ENCODE results near the gene TMEM252. TPM values are rescaled to one million over a fixed set of nuclear protein-coding genes. Genes with fewer than 3 reads are reported as not detected.
A peak's percentile ranks its signal among the peaks of the same experiment; 100 is the strongest.

TMEM252 gene
- total and polyA plus RNA-seq, 8 donors, result not detected

- H3K9me3 ChIP-seq, result no peaks in the 10 kb centered on the region
- no peak for TF ChIP-seq CTCF (IDR thresholded peaks at IDR 0.05)
- no peak for TF ChIP-seq POLR2A (IDR thresholded peaks at IDR 0.05)
- no peak for TF ChIP-seq POLR2AphosphoS5 (IDR thresholded peaks at IDR 0.05)
- H3K27me3 ChIP-seq, result no peaks in the 10 kb centered on the region
- no peak for DNase-seq
- intact Hi-C loops (cut with DNase I; ENCODE audit: low total_unique reads), result no loop called here
- H3K4me1 ChIP-seq, result peaks cover 13 to 43% (median 17%) of the 10 kb centered on the region in 4 donors
- H3K4me3 ChIP-seq, result no peak overlapping the region
- no peaks in the 10 kb centered on the region for H3K36me3 ChIP-seq
- H3K27ac ChIP-seq, result no peak overlapping the region
- 61 to 100% (median 75%) methylated on average over 1 of the region's 1 CpG for WGBS, 5 donors
Observed at GRCh38 chr9:68555437-68556150, 14.9 kb upstream of the TMEM252 start.

GRCh38 chr9:68552700-68553476, 12.2 kb upstream of the TMEM252 start:
- intact Hi-C loops (cut with DNase I; ENCODE audit: low total_unique reads), result no loop called here
- TF ChIP-seq POLR2AphosphoS5 (IDR thresholded peaks at IDR 0.05) (peak in 2 of 3 donors; percentile 2 to 61), EP300 (IDR thresholded peaks at IDR 0.05) (no peak)
- Histone ChIP-seq H3K9me3 (no peaks in the 10 kb centered on the region), H3K27ac (peak overlapping the region in 2 of 5 donors; percentile 16 to 38), H3K27me3 (no peaks in the 10 kb centered on the region), H3K36me3 (no peaks in the 10 kb centered on the region), H3K4me1 (peaks cover 5 to 31% (median 9%) of the 10 kb centered on the region in 4 donors), H3K4me3 (no peak overlapping the region)
- 44 to 65% (median 58%) methylated on average over 3 of the region's 3 CpGs for WGBS, 5 donors
- no peak for DNase-seq

DNA sequence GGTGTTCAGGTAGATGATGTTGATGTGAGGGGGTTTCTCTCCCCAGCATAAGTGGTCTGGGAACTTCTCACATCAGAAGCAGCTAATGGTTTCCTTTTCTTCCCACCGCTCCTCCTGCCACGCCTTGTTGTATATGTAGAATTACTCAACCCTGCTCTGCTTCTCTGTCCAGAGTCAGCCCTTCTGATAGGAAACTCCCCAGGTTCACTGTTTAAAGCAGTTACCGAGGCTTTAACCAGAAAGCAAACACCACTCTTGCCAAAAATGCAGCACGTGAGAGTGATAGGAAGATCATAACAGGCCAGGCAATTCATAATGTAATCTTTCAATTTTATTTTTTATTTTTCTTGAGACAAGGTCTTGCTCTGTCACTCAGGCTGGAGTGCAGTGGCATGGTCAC, 10.5 kb upstream of the TMEM252 start:
- H3K27me3 ChIP-seq, result no peaks in the 10 kb centered on the region
- TF ChIP-seq POLR2A (IDR thresholded peaks at IDR 0.05), result no peak
- peak in 2 of 3 donors; percentile 54 to 75 for TF ChIP-seq POLR2AphosphoS5 (IDR thresholded peaks at IDR 0.05)
- TF ChIP-seq EP300 (IDR thresholded peaks at IDR 0.05), result no peak
- intact Hi-C loops (cut with DNase I; ENCODE audit: low total_unique reads), result no loop called here
- H3K4me3 ChIP-seq, result no peak overlapping the region
- WGBS, 5 donors, result 23 to 44% (median 27%) methylated on average over 4 of the region's 4 CpGs
- no peaks in the 10 kb centered on the region for H3K9me3 ChIP-seq
- peak overlapping the region; percentile 24 to 70 (median 57) for H3K27ac ChIP-seq
- H3K4me1 ChIP-seq, result peaks cover 5 to 42% (median 13%) of the 10 kb centered on the region in 4 donors
- DNase-seq, result peak; percentile 66 to 79
- H3K36me3 ChIP-seq, result no peaks in the 10 kb centered on the region

GRCh38 chr9:68548241-68548640, 7.6 kb upstream of the TMEM252 start:
- intact Hi-C loops (cut with DNase I; ENCODE audit: low total_unique reads), result no loop called here
- no peaks in the 10 kb centered on the region for H3K27me3 ChIP-seq
- DNase-seq, result no peak
- 46 to 55% (median 53%) methylated on average over 3 of the region's 3 CpGs for WGBS, 5 donors
- H3K36me3 ChIP-seq, result no peaks in the 10 kb centered on the region
- peaks cover 5 to 42% (median 13%) of the 10 kb centered on the region in 4 donors for H3K4me1 ChIP-seq
- H3K4me3 ChIP-seq, result no peak overlapping the region
- peak overlapping the region in 1 of 5 donors; percentile 84 for H3K27ac ChIP-seq
- no peak for TF ChIP-seq CTCF (IDR thresholded peaks at IDR 0.05)
- TF ChIP-seq POLR2A (IDR thresholded peaks at IDR 0.05), result no peak
- TF ChIP-seq EP300 (IDR thresholded peaks at IDR 0.05), result no peak
- TF ChIP-seq POLR2AphosphoS5 (IDR thresholded peaks at IDR 0.05), result no peak
- H3K9me3 ChIP-seq, result no peaks in the 10 kb centered on the region

DNA sequence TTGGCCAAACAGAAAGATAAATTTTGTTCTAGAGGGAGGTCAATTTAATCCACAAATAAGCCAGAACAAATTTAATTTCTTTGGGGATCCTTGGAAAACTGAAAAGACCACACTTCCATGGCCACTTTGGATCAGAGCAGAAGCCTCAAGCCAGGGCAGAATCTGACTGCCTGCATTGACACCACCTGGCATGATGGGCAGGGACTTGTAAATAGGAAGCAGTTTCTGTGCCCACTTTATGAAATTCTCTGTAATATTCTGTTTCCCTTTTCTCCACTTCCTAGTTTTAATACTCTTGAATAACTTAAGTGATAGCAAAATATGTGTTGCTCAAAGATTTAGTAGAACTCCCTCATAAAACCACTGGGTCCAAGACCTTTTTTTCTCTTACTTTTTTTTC, 6.7 kb upstream of the TMEM252 start:
- Histone ChIP-seq H3K27ac (peak overlapping the region in 2 of 5 donors; percentile 70 to 84), H3K36me3 (no peaks in the 10 kb centered on the region), H3K9me3 (no peaks in the 10 kb centered on the region), H3K27me3 (no peaks in the 10 kb centered on the region), H3K4me3 (no peak overlapping the region), H3K4me1 (peaks cover 5 to 34% (median 11%) of the 10 kb centered on the region in 4 donors)
- TF ChIP-seq CTCF (IDR thresholded peaks at IDR 0.05) (no peak), EP300 (IDR thresholded peaks at IDR 0.05) (no peak), POLR2A (IDR thresholded peaks at IDR 0.05) (no peak), POLR2AphosphoS5 (IDR thresholded peaks at IDR 0.05) (no peak)
- intact Hi-C loops (cut with DNase I; ENCODE audit: low total_unique reads), result no loop called here
- DNase-seq, result no peak
